Kidney epithelial cell (primary cell): Measurements from ENCODE around the gene TMEM130. TPM values are rescaled to one million over a fixed set of nuclear protein-coding genes. Genes with fewer than 3 reads are reported as not detected.

Source experiments
- DNase-seq: peaks from one replicate; pipeline ENCODE4 v3.0.0-alpha.2; 2010; ENCODE audit warnings: low read depth
- H3K27me3 ChIP-seq: 2 replicates; pipeline ENCODE4 v1.6.0; 2011; ENCODE audit warnings: low read length; ENCODE audit not compliant: control insufficient read depth, insufficient read depth
- H3K36me3 ChIP-seq: 2 replicates; pipeline ENCODE4 v1.5.1; 2011; ENCODE audit warnings: low read length; ENCODE audit not compliant: control insufficient read depth, insufficient read depth
- H3K4me3 ChIP-seq: 2 replicates; pipeline ENCODE4 v1.5.1; 2011; ENCODE audit warnings: low read depth, mild to moderate bottlenecking, control low read depth, low read length
- total RNA-seq: library from RNA; depleted of rRNA; stranded (reverse); fragments of >200 nt; gene quantifications from 2 replicates; pipeline ENCODE4 v1.2.3, GENCODE V29; 2015
- TF ChIP-seq, protein P1 (sequence below): IDR thresholded peaks from 2 replicates; pipeline ENCODE4 v1.5.1; 2011; ENCODE audit warnings: mild to moderate bottlenecking, moderate library complexity, low read length, control low read depth, inconsistent platforms; ENCODE audit not compliant: insufficient read depth, poor library complexity, severe bottlenecking

TMEM130 gene, protein sequence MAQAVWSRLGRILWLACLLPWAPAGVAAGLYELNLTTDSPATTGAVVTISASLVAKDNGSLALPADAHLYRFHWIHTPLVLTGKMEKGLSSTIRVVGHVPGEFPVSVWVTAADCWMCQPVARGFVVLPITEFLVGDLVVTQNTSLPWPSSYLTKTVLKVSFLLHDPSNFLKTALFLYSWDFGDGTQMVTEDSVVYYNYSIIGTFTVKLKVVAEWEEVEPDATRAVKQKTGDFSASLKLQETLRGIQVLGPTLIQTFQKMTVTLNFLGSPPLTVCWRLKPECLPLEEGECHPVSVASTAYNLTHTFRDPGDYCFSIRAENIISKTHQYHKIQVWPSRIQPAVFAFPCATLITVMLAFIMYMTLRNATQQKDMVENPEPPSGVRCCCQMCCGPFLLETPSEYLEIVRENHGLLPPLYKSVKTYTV
- total RNA-seq = 0.14 and 0.33 TPM in 2 replicates

- H3K27me3 ChIP-seq = peaks cover 18% of the 10 kb centered on the region
- TF ChIP-seq, protein P1, sequence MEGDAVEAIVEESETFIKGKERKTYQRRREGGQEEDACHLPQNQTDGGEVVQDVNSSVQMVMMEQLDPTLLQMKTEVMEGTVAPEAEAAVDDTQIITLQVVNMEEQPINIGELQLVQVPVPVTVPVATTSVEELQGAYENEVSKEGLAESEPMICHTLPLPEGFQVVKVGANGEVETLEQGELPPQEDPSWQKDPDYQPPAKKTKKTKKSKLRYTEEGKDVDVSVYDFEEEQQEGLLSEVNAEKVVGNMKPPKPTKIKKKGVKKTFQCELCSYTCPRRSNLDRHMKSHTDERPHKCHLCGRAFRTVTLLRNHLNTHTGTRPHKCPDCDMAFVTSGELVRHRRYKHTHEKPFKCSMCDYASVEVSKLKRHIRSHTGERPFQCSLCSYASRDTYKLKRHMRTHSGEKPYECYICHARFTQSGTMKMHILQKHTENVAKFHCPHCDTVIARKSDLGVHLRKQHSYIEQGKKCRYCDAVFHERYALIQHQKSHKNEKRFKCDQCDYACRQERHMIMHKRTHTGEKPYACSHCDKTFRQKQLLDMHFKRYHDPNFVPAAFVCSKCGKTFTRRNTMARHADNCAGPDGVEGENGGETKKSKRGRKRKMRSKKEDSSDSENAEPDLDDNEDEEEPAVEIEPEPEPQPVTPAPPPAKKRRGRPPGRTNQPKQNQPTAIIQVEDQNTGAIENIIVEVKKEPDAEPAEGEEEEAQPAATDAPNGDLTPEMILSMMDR = no peak
- no peaks in the 10 kb centered on the region for H3K36me3 ChIP-seq
- no peak for DNase-seq
- H3K4me3 ChIP-seq = peak within 1 kb of the TSS; percentile 50
These were observed at the start of gene TMEM130 for GRCh38 chr7:98869597-98870120. Gene TMEM130 (minus strand): TSS chr7:98870014. CDS start chr7:98869861, 153 bp downstream.

GRCh38 chr7:98917331-98917730 lies 47.5 kb upstream of the TMEM130 start:
- H3K4me3 ChIP-seq = no peak overlapping the region
- DNase-seq = no peak
- TF ChIP-seq, protein P1 = no peak
- peaks cover 7% of the 10 kb centered on the region for H3K36me3 ChIP-seq
- no peaks in the 10 kb centered on the region for H3K27me3 ChIP-seq

- DNase-seq = no peak
These were observed 43.8 kb upstream of the TMEM130 start for GRCh38 chr7:98913612-98914011.

DNA sequence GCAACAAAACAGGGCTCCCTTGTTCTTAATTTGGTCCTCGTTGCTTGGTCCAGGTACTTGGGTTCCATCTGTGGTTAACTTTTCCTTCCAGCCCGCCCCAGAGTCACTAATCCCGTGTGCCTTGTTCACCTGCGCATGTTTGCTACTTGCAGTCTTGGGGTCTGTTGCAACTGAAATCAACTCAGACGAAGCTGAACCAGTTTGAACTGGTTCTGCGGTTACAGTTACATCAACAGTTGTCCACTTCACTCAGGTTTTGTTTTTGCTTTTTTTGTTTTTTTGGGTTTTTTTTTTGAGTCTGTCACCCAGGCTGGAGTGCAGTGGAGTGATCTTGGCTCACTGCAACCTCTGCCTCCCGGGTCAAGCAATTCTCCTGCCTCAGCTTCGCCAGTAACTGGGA lies 43.2 kb upstream of the TMEM130 start:
- H3K36me3 ChIP-seq = peaks cover 7% of the 10 kb centered on the region
- TF ChIP-seq, protein P1 = no peak
- no peak for DNase-seq
- no peaks in the 10 kb centered on the region for H3K27me3 ChIP-seq
- no peak overlapping the region for H3K4me3 ChIP-seq

More at GRCh38 chr7:98913612-98914011, 43.8 kb upstream of the TMEM130 start:
- TF ChIP-seq, protein P1 = no peak
- H3K36me3 ChIP-seq = peaks cover 7% of the 10 kb centered on the region
- H3K4me3 ChIP-seq = no peak overlapping the region
- no peaks in the 10 kb centered on the region for H3K27me3 ChIP-seq

DNA sequence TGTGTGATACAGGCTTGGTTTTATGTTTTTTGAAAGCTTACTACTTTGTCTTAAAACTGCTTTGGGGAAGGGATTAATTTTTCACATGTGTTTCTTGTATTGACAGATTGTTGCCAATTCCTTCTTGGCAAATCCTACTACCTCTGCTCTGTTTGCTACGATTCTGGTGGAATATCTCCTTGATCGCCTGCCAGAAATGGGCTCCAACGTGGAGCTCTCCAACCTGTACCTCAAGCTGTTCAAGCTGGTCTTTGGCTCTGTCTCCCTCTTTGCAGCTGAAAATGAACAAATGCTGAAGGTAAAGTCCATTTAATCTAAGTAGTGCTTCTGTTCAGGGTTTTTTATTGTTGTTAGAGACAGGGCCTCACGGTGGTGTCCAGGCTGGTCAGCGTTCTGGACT lies 42.1 kb upstream of the TMEM130 start:
- TF ChIP-seq, protein P1 = no peak
- no peak for DNase-seq
- Histone ChIP-seq H3K4me3 (no peak overlapping the region), H3K36me3 (peaks cover 4% of the 10 kb centered on the region), H3K27me3 (no peaks in the 10 kb centered on the region)

GRCh38 chr7:98910427-98910826 lies 40.6 kb upstream of the TMEM130 start:
- H3K36me3 ChIP-seq = peaks cover 3% of the 10 kb centered on the region
- TF ChIP-seq, protein P1 = no peak
- H3K4me3 ChIP-seq = no peak overlapping the region
- no peaks in the 10 kb centered on the region for H3K27me3 ChIP-seq
- no peak for DNase-seq
